ENCODE measurements around the gene TMEM203. TPM values are rescaled to one million over a fixed set of nuclear protein-coding genes. Genes with fewer than 3 reads are reported as not detected.

TMEM203 gene
- total and polyA plus RNA-seq, 2 of the 13 experiments (the other 11 are each of a cell fraction or from before 2014, with no cell fraction given): 23.4 to 36.7 TPM

DNA sequence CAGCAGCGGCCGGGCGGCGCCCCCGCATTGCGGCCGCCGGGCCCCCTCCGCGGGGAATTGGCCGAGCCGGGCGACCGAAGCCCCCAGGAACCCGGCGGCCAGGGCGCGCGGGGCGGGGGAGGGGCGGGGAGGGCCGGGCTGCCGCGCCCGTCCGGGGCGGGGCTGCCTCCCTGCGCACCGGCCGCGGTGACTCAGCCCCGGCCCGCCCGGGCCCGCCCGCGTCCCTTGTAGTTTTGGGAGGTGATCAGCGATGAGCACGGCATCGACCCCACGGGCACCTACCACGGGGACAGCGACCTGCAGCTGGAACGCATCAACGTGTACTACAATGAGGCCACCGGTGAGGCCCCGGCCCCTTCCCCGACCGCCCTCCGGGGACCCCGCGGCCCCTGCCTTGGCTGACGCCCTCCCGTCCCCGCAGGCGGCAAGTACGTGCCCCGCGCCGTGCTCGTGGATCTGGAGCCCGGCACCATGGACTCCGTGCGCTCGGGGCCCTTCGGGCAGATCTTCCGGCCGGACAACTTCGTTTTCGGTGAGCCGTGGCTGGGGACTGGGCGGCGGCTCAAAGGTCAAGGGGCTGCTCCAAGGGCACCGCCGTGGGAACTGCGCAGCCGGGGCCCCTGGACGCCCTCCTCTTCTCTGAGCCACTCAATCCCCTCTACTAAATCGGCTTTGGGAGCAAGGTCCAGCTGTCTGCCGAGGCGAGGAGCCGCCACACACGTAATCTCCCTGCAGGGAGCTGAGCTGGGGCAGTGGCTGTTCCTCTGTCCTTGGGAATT is 36.2 kb upstream of the TMEM203 start (continued):
- TF ChIP-seq GZF1 (CRISPR knock-in tag; IDR thresholded peaks at IDR 0.05) (0 out of 2 replicates have a peak, but pooled peaks have one; percentile 26), RARA (CRISPR knock-in tag; IDR thresholded peaks at IDR 0.05) (peak; percentile 65), DRAP1 (CRISPR knock-in tag; IDR thresholded peaks at IDR 0.05) (peak; percentile 24; the same call in 1 of the 2 replicates), SUZ12 (IDR thresholded peaks at IDR 0.05; ENCODE audit: low read depth, low read length) (no peak), ZNF557 (CRISPR knock-in tag; IDR thresholded peaks at IDR 0.05) (no peak), ZNF430 (CRISPR knock-in tag; IDR thresholded peaks at IDR 0.05) (peak; percentile 55), ATF7 (IDR thresholded peaks at IDR 0.05) (no peak), ATF7 (CRISPR knock-in tag; IDR thresholded peaks at IDR 0.05) (no peak), ISX (CRISPR knock-in tag; conservative IDR thresholded peaks at IDR 0.05) (no peak), ZNF619 (CRISPR knock-in tag; IDR thresholded peaks at IDR 0.05) (no peak), KLF13 (CRISPR knock-in tag; IDR thresholded peaks at IDR 0.05) (no peak), KDM3A (CRISPR knock-in tag; IDR thresholded peaks at IDR 0.05; ENCODE audit: low read depth) (no peak), ZNF24 (IDR thresholded peaks at IDR 0.05) (no peak), ZNF205 (CRISPR knock-in tag; IDR thresholded peaks at IDR 0.05) (no peak), NCOA2 (CRISPR knock-in tag; IDR thresholded peaks at IDR 0.05) (no peak), AKAP8 (CRISPR knock-in tag; IDR thresholded peaks at IDR 0.05) (no peak), ZNF784 (CRISPR knock-in tag; IDR thresholded peaks at IDR 0.05; ENCODE audit: borderline replicate concordance) (peak; percentile 34; the same call in 1 of the 2 replicates), ZSCAN30 (CRISPR knock-in tag; IDR thresholded peaks at IDR 0.05) (no peak), ZNF75D (CRISPR knock-in tag; IDR thresholded peaks at IDR 0.05; ENCODE audit: borderline replicate concordance) (no peak), ZFP36L1 (CRISPR knock-in tag; IDR thresholded peaks at IDR 0.05) (no peak), NFIB (CRISPR knock-in tag; IDR thresholded peaks at IDR 0.05; ENCODE audit: borderline replicate concordance) (no peak), BORCS8-MEF2B (CRISPR knock-in tag; IDR thresholded peaks at IDR 0.05) (peak; percentile 37; the same call in 1 of the 2 replicates), HIVEP1 (CRISPR knock-in tag; IDR thresholded peaks at IDR 0.05) (peak; percentile 60), ZNF343 (CRISPR knock-in tag; IDR thresholded peaks at IDR 0.05) (no peak), GABPA (IDR thresholded peaks at IDR 0.05; ENCODE audit: low read depth, low read length) (no peak), GABPA (CRISPR knock-in tag; IDR thresholded peaks at IDR 0.05; ENCODE audit: low read depth) (no peak), ARHGAP35 (CRISPR knock-in tag; IDR thresholded peaks at IDR 0.05; ENCODE audit: borderline replicate concordance) (0 out of 2 replicates have a peak, but pooled peaks have one; percentile 48)
- TF ChIP-seq, protein P1, sequence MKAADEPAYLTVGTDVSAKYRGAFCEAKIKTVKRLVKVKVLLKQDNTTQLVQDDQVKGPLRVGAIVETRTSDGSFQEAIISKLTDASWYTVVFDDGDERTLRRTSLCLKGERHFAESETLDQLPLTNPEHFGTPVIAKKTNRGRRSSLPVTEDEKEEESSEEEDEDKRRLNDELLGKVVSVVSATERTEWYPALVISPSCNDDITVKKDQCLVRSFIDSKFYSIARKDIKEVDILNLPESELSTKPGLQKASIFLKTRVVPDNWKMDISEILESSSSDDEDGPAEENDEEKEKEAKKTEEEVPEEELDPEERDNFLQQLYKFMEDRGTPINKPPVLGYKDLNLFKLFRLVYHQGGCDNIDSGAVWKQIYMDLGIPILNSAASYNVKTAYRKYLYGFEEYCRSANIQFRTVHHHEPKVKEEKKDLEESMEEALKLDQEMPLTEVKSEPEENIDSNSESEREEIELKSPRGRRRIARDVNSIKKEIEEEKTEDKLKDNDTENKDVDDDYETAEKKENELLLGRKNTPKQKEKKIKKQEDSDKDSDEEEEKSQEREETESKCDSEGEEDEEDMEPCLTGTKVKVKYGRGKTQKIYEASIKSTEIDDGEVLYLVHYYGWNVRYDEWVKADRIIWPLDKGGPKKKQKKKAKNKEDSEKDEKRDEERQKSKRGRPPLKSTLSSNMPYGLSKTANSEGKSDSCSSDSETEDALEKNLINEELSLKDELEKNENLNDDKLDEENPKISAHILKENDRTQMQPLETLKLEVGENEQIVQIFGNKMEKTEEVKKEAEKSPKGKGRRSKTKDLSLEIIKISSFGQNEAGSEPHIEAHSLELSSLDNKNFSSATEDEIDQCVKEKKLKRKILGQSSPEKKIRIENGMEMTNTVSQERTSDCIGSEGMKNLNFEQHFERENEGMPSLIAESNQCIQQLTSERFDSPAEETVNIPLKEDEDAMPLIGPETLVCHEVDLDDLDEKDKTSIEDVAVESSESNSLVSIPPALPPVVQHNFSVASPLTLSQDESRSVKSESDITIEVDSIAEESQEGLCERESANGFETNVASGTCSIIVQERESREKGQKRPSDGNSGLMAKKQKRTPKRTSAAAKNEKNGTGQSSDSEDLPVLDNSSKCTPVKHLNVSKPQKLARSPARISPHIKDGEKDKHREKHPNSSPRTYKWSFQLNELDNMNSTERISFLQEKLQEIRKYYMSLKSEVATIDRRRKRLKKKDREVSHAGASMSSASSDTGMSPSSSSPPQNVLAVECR (CRISPR knock-in tag; IDR thresholded peaks at IDR 0.05; ENCODE audit: borderline replicate concordance): 0 out of 2 replicates have a peak, but pooled peaks have one; percentile 64
